Measurements from ENCODE around the gene PLA2G1B.

Gene PLA2G1B

DNA sequence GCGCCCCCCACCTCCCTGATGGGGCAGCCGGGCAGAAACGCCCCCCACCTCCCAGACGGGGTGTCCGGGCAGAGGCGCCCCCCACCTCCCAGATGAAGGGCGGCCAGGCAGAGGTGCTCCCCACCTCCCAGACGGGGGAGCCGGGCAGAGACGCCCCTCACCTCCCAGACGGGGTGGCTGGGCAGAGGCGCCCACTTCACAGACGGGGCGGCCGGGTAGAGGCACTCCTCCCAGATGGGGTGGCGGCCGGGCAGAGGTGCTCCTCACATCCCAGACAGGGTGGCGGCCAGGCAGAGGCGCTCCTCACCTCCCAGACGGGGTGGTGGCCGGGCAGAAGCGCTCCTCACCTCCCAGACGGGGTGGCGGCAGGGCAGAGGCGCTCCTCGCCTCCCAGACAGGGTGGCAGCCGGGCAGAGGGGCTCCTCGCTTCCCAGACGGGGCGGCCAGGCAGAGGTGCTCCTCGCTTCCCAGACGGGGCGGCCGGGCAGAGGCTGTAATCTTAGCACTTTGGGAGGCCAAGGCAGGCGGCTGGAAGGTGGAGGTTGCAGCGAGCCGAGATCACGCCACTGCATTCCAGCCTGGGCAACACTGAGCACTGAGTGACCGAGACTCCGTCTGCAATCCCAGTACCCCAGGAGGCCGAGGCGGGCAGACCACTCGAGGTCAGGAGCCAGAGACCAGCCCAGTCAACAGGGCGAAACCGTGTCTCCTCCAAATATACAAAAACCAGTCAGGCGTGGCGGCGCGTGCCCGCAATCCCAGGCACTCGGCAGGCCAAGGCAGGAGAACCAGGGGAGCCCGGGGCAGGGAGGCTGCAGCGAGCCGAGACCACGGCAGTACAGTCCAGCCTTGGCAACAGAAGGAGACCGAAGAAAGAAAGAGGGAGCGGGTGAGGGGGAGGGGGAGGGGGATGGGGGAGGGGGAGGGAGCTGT is 49.2 kb downstream of the PLA2G1B start:
- DNase-seq (ENCODE audit: extremely low spot score, insufficient read length, low read depth): no peak
- no peak for FAIRE-seq

DNA sequence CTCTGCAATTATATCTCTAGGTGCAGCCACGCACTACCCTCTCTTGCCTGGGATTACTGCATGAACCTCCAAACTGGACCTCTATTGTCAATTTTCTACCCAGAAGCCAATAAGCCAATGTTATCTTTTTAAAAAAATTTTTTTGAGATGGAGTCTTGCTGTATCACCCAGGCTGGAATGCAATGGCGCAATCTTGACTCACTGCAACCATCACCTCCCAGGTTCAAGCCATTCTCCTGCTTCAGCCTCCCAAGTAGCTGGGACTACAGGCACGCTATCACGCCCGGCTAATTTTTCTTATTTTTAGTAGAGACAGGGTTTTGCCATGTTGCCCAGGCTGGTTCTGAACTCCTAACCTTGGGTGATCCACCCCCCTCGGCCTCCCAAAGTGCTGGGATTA is 50.8 kb downstream of the PLA2G1B start:
- no peak for FAIRE-seq

More for the DNA sequence above, 50.8 kb downstream of the PLA2G1B start:
- no peak for DNase-seq (ENCODE audit: extremely low spot score, insufficient read length, low read depth)

Data from GM18507 (cell line).